Osteoblast (primary cell): ENCODE data around the gene MDH1B. TPM values are rescaled to one million over a fixed set of nuclear protein-coding genes. Genes with fewer than 3 reads are reported as not detected.

Experiments used
- DNase-seq: peaks from one replicate; pipeline ENCODE4 v3.0.0; 2011; ENCODE audit warnings: low spot score, mixed read lengths; ENCODE audit not compliant: insufficient read length; ENCODE audit errors: missing footprints
- H2AFZ ChIP-seq: 2 replicates; pipeline ENCODE4 v1.6.0; 2011; ENCODE audit warnings: mild to moderate bottlenecking, low read length
- H3K27ac ChIP-seq: 2 replicates; pipeline ENCODE4 v1.5.1; 2011; ENCODE audit warnings: mild to moderate bottlenecking, low read depth, low read length, moderate library complexity
- H3K27me3 ChIP-seq: 2 replicates; pipeline ENCODE4 v1.6.0; 2012; ENCODE audit warnings: mild to moderate bottlenecking, control low read depth, inconsistent platforms, low read length, moderate library complexity; ENCODE audit not compliant: insufficient read depth
- H3K36me3 ChIP-seq: 2 replicates; pipeline ENCODE4 v1.5.1; 2011; ENCODE audit warnings: mild to moderate bottlenecking, low read length, control low read depth, moderate library complexity; ENCODE audit not compliant: insufficient read depth
- H3K4me1 ChIP-seq: 2 replicates; pipeline ENCODE4 v1.5.1; 2011; ENCODE audit warnings: mild to moderate bottlenecking, low read length, control low read depth, moderate library complexity; ENCODE audit not compliant: insufficient read depth
- H3K4me2 ChIP-seq: 2 replicates; pipeline ENCODE4 v1.6.0; 2011; ENCODE audit warnings: mild to moderate bottlenecking, low read length; ENCODE audit not compliant: insufficient read depth
- H3K4me3 ChIP-seq: fragments of 200-600 bp; sonication (generic); 3 replicates; pipeline ENCODE4 v1.5.1; 2012; ENCODE audit warnings: mild to moderate bottlenecking, low read length, inconsistent platforms; ENCODE audit not compliant: insufficient read depth
- H3K79me2 ChIP-seq: 2 replicates; pipeline ENCODE4 v1.6.0; 2012; ENCODE audit warnings: mild to moderate bottlenecking, low read length, control low read depth, inconsistent platforms; ENCODE audit not compliant: insufficient read depth
- H3K9me3 ChIP-seq: 2 replicates; pipeline ENCODE4 v1.5.1; 2011; ENCODE audit warnings: low read depth, low read length, control low read depth
- H4K20me1 ChIP-seq: 2 replicates; pipeline ENCODE4 v1.6.0; 2012; ENCODE audit warnings: mild to moderate bottlenecking, low read length, control low read depth; ENCODE audit not compliant: insufficient read depth
- total RNA-seq: library from RNA; depleted of rRNA; stranded (reverse); fragments of >200 nt; gene quantifications from 2 replicates; pipeline ENCODE4 v1.2.3, GENCODE V29; 2012
- TF ChIP-seq, protein P1 (sequence below): IDR thresholded peaks from 2 replicates; pipeline ENCODE4 v1.5.1; 2011; ENCODE audit warnings: mild to moderate bottlenecking, low read depth, low read length, moderate library complexity; ENCODE audit errors: extremely low read depth

The MDH1B gene
- total RNA-seq, 1 donor, result 2.2 TPM

DNA sequence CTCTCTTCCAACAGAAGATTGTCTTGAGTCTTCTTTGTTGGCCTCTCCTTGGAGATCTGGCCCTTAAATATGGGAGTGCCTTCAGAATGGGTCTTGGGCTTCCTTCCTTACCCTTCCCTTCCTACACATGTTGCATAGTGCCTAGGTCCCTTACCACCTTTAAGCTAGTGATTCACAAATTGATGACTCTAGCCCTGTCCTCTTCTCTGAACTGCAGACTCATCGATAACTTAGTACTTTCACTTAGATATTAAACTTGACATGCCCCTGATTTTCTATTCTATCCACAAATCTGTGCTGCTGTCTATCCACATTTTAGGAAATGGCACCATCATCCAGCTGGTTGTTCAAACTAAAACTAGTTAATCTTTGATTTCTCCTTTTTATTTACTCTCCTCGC is 37.8 kb downstream of the MDH1B start:
- Histone ChIP-seq H3K36me3 (no peaks in the 10 kb centered on the region), H4K20me1 (no peaks in the 10 kb centered on the region), H3K4me1 (no peaks in the 10 kb centered on the region), H3K27me3 (peaks cover 3% of the 10 kb centered on the region), H3K27ac (no peak overlapping the region), H2AFZ (no peak overlapping the region), H3K79me2 (no peaks in the 10 kb centered on the region), H3K4me3 (no peak overlapping the region), H3K4me2 (no peak overlapping the region), H3K9me3 (no peaks in the 10 kb centered on the region)
- TF ChIP-seq, protein P1, sequence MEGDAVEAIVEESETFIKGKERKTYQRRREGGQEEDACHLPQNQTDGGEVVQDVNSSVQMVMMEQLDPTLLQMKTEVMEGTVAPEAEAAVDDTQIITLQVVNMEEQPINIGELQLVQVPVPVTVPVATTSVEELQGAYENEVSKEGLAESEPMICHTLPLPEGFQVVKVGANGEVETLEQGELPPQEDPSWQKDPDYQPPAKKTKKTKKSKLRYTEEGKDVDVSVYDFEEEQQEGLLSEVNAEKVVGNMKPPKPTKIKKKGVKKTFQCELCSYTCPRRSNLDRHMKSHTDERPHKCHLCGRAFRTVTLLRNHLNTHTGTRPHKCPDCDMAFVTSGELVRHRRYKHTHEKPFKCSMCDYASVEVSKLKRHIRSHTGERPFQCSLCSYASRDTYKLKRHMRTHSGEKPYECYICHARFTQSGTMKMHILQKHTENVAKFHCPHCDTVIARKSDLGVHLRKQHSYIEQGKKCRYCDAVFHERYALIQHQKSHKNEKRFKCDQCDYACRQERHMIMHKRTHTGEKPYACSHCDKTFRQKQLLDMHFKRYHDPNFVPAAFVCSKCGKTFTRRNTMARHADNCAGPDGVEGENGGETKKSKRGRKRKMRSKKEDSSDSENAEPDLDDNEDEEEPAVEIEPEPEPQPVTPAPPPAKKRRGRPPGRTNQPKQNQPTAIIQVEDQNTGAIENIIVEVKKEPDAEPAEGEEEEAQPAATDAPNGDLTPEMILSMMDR, result no peak
- DNase-seq, result no peak

- Histone ChIP-seq H3K9me3 (no peaks in the 10 kb centered on the region), H3K27me3 (peaks cover 3% of the 10 kb centered on the region), H3K4me2 (no peak overlapping the region), H4K20me1 (no peaks in the 10 kb centered on the region), H3K79me2 (no peaks in the 10 kb centered on the region), H3K36me3 (no peaks in the 10 kb centered on the region), H3K4me3 (no peak overlapping the region), H3K27ac (no peak overlapping the region), H3K4me1 (no peaks in the 10 kb centered on the region), H2AFZ (no peak overlapping the region)
- no peak for DNase-seq
- TF ChIP-seq, protein P1, result no peak
Measured at GRCh38 chr2:206723288-206723687, 41.8 kb downstream of the MDH1B start.

DNA sequence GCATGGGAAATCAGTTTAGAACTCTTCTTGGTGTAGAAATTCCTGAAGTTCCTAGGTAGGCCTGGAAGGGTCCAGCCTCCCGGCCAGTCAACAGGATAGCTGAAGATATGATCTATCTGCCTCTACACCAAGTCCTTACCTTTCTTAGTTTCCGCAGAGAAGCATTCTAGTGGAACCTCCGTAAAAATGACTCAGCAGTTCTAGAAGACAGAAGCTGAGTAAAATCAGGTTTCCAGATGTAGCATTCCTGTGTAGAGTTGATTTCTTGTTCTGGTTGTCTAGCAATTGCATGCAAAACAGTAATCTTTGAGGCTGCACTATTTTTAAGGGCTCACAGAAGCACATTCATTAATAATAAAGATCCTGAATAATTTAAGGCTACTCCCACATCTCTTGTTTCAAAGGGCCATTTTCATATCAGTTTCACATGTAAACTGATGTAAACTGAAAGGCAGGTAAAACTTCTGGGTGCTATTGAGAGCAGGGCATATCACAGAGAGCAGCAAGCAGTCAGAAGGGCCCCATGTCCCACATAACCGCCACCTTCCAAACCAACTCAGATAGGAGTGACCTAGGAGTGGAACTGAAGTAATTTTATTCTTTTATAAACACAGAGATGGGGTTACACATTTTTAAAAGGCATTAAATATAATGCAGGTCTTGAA is 43.7 kb downstream of the MDH1B start:
- H3K4me2 ChIP-seq, result no peak overlapping the region
- no peaks in the 10 kb centered on the region for H3K36me3 ChIP-seq
- no peak overlapping the region for H3K27ac ChIP-seq
- no peaks in the 10 kb centered on the region for H3K79me2 ChIP-seq
- no peak overlapping the region for H3K4me3 ChIP-seq
- H3K27me3 ChIP-seq, result no peaks in the 10 kb centered on the region
- no peak overlapping the region for H2AFZ ChIP-seq
- TF ChIP-seq, protein P1, result no peak
- H4K20me1 ChIP-seq, result no peaks in the 10 kb centered on the region
- no peaks in the 10 kb centered on the region for H3K9me3 ChIP-seq
- DNase-seq, result no peak
- H3K4me1 ChIP-seq, result no peaks in the 10 kb centered on the region

DNA sequence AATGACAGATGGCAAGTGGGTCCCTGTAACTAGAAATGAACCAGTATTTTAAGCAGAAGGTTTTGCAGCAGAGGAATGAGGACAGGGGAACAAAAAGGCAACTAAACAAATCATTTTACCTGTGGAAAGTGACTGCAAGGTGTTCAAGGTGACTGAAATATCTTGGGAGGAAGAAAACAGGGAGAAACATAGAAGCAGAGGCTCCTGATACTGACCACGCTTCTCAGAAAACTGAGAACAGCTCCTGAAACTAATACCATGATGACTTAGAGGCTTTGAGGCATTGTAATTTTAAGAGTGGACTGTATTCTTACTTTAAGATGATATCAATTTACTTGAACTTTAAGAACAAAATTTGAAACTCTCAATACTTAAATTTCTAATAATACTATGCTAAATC is 46.8 kb downstream of the MDH1B start, which contains the start of gene DYTN:
TSS of gene DYTN (minus strand) at position 101 of the 400 bp plus-strand sequence. CDS start 117 bp downstream, outside the sequence.
- no peak within 1 kb of the TSS for H3K27ac ChIP-seq
- H3K4me1 ChIP-seq, result no peaks in the 10 kb centered on the region
- no peaks in the 10 kb centered on the region for H3K79me2 ChIP-seq
- H3K4me2 ChIP-seq, result no peak within 1 kb of the TSS
- H3K36me3 ChIP-seq, result no peaks in the 10 kb centered on the region
- H3K4me3 ChIP-seq, result no peak within 1 kb of the TSS
- H3K9me3 ChIP-seq, result no peaks in the 10 kb centered on the region
- no peak for DNase-seq
- H2AFZ ChIP-seq, result no peak within 1 kb of the TSS
- H3K27me3 ChIP-seq, result no peaks in the 10 kb centered on the region
- no peaks in the 10 kb centered on the region for H4K20me1 ChIP-seq
- TF ChIP-seq, protein P1, result no peak
